ENCODE measurements around the gene CDIPT. TPM values are rescaled to one million over a fixed set of nuclear protein-coding genes. Genes with fewer than 3 reads are reported as not detected.

The CDIPT gene
- total and polyA plus RNA-seq, 2 of the 13 experiments (the other 11 are each of a cell fraction or from before 2014, with no cell fraction given): 54.9 to 97.5 TPM

DNA sequence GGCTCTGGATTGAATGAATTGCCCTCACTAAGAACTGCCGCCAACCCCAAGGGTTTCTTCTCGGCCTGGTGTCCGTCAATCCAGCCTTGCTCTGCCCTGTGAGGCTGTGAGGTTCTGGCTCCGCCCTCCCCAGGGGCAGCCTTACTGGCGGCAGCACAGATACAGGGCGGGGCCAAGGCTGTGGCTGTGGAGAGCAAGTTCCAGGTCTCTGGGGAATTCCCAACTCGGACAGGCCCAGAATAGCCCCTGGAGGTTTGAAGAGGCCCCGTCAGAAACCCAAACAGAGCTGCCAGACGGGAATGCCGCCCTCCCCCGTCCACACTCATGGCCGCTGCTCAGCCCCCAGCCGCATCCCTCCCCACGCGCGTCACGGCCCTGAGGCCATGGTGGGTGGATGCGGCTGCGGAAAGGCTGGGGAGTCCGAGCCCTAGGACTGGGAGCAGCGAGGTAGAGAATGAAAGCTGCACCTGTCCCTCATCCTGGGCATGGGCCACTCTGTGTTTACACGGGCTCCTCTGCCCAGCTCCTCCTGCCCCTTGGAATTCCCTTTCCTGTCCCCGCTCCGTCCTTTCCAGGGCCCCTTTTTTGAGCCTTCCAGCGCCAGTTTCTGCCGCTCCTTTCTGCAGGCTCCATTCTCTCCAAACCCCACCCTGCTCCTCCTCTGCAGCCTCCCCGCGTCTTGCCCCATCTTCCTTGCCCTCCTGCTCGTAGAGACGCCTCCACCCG lies 51.7 kb downstream of the CDIPT start (continued):
- TF ChIP-seq, protein P1, sequence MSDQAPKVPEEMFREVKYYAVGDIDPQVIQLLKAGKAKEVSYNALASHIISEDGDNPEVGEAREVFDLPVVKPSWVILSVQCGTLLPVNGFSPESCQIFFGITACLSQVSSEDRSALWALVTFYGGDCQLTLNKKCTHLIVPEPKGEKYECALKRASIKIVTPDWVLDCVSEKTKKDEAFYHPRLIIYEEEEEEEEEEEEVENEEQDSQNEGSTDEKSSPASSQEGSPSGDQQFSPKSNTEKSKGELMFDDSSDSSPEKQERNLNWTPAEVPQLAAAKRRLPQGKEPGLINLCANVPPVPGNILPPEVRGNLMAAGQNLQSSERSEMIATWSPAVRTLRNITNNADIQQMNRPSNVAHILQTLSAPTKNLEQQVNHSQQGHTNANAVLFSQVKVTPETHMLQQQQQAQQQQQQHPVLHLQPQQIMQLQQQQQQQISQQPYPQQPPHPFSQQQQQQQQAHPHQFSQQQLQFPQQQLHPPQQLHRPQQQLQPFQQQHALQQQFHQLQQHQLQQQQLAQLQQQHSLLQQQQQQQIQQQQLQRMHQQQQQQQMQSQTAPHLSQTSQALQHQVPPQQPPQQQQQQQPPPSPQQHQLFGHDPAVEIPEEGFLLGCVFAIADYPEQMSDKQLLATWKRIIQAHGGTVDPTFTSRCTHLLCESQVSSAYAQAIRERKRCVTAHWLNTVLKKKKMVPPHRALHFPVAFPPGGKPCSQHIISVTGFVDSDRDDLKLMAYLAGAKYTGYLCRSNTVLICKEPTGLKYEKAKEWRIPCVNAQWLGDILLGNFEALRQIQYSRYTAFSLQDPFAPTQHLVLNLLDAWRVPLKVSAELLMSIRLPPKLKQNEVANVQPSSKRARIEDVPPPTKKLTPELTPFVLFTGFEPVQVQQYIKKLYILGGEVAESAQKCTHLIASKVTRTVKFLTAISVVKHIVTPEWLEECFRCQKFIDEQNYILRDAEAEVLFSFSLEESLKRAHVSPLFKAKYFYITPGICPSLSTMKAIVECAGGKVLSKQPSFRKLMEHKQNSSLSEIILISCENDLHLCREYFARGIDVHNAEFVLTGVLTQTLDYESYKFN (CRISPR knock-in tag; conservative IDR thresholded peaks at IDR 0.05): peak; percentile 62
- TF ChIP-seq, protein P2, sequence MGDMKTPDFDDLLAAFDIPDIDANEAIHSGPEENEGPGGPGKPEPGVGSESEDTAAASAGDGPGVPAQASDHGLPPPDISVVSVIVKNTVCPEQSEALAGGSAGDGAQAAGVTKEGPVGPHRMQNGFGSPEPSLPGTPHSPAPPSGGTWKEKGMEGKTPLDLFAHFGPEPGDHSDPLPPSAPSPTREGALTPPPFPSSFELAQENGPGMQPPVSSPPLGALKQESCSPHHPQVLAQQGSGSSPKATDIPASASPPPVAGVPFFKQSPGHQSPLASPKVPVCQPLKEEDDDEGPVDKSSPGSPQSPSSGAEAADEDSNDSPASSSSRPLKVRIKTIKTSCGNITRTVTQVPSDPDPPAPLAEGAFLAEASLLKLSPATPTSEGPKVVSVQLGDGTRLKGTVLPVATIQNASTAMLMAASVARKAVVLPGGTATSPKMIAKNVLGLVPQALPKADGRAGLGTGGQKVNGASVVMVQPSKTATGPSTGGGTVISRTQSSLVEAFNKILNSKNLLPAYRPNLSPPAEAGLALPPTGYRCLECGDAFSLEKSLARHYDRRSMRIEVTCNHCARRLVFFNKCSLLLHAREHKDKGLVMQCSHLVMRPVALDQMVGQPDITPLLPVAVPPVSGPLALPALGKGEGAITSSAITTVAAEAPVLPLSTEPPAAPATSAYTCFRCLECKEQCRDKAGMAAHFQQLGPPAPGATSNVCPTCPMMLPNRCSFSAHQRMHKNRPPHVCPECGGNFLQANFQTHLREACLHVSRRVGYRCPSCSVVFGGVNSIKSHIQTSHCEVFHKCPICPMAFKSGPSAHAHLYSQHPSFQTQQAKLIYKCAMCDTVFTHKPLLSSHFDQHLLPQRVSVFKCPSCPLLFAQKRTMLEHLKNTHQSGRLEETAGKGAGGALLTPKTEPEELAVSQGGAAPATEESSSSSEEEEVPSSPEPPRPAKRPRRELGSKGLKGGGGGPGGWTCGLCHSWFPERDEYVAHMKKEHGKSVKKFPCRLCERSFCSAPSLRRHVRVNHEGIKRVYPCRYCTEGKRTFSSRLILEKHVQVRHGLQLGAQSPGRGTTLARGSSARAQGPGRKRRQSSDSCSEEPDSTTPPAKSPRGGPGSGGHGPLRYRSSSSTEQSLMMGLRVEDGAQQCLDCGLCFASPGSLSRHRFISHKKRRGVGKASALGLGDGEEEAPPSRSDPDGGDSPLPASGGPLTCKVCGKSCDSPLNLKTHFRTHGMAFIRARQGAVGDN (CRISPR knock-in tag; IDR thresholded peaks at IDR 0.05): peak; percentile 83; the same call in 1 of the 2 replicates
- TF ChIP-seq ZNF781 (CRISPR knock-in tag; IDR thresholded peaks at IDR 0.05; ENCODE audit: borderline replicate concordance, not compliant biosample characterization): peak; percentile 88
- no peak for TF ChIP-seq ZNF10 (CRISPR knock-in tag; IDR thresholded peaks at IDR 0.05; ENCODE audit: borderline replicate concordance, low read depth)
- TF ChIP-seq ZNF34 (CRISPR knock-in tag; IDR thresholded peaks at IDR 0.05; ENCODE audit: borderline replicate concordance): no peak
- no peak for TF ChIP-seq ZBTB21 (CRISPR knock-in tag; IDR thresholded peaks at IDR 0.05)
- TF ChIP-seq, protein P3, sequence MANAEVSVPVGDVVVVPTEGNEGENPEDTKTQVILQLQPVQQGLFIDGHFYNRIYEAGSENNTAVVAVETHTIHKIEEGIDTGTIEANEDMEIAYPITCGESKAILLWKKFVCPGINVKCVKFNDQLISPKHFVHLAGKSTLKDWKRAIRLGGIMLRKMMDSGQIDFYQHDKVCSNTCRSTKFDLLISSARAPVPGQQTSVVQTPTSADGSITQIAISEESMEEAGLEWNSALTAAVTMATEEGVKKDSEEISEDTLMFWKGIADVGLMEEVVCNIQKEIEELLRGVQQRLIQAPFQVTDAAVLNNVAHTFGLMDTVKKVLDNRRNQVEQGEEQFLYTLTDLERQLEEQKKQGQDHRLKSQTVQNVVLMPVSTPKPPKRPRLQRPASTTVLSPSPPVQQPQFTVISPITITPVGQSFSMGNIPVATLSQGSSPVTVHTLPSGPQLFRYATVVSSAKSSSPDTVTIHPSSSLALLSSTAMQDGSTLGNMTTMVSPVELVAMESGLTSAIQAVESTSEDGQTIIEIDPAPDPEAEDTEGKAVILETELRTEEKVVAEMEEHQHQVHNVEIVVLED (CRISPR knock-in tag; IDR thresholded peaks at IDR 0.05; ENCODE audit: borderline replicate concordance): peak; percentile 66; the same call in 1 of the 2 replicates
- no peak for TF ChIP-seq JDP2 (CRISPR knock-in tag; IDR thresholded peaks at IDR 0.05; ENCODE audit: borderline replicate concordance)
- peak; percentile 52; the same call in 1 of the 2 replicates for TF ChIP-seq ARNT2 (CRISPR knock-in tag; IDR thresholded peaks at IDR 0.05; ENCODE audit: low read depth)
- TF ChIP-seq POLR2G (IDR thresholded peaks at IDR 0.05; ENCODE audit: low read depth, low read length): peak; percentile 92
- TF ChIP-seq ZNF563 (CRISPR knock-in tag; IDR thresholded peaks at IDR 0.05): peak; percentile 26
- no peak for TF ChIP-seq ZFP82 (CRISPR knock-in tag; IDR thresholded peaks at IDR 0.05; ENCODE audit: borderline replicate concordance)
- TF ChIP-seq IKZF4 (CRISPR knock-in tag; IDR thresholded peaks at IDR 0.05; ENCODE audit: borderline replicate concordance, low read depth, not compliant biosample characterization): no peak
- 0 out of 2 replicates have a peak, but pooled peaks have one; percentile 15 for TF ChIP-seq ZMYM3 (CRISPR knock-in tag; IDR thresholded peaks at IDR 0.05)
- 0 out of 2 replicates have a peak, but pooled peaks have one; percentile 50 for TF ChIP-seq ZNF263 (CRISPR knock-in tag; IDR thresholded peaks at IDR 0.05)
- TF ChIP-seq DNMT1 (CRISPR knock-in tag; IDR thresholded peaks at IDR 0.05): 0 out of 2 replicates have a peak, but pooled peaks have one; percentile 36
- TF ChIP-seq U2AF2 (IDR thresholded peaks at IDR 0.05; ENCODE audit: low read depth, low read length): no peak
- TF ChIP-seq, protein P4, sequence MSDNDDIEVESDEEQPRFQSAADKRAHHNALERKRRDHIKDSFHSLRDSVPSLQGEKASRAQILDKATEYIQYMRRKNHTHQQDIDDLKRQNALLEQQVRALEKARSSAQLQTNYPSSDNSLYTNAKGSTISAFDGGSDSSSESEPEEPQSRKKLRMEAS (IDR thresholded peaks at IDR 0.05): peak; percentile 59; the same call in 1 of the 2 replicates
- TF ChIP-seq ZNF607 (CRISPR knock-in tag; IDR thresholded peaks at IDR 0.05; ENCODE audit: borderline replicate concordance): peak; percentile 74
